Vagina (tissue), 2 donors: Measurements from ENCODE around the gene NUP42.

Experiments used
- POLR2A ChIP-seq, 2 donors: fragments of 450-650 bp; IDR thresholded peaks; one replicate each; pipeline ENCODE4 v1.6.1; 2017; ENCODE audit warnings: antibody characterized with exemption in 2 of 2, mild to moderate bottlenecking in 2 of 2, moderate library complexity in 2 of 2
- POLR2AphosphoS5 ChIP-seq, 2 donors: sonication (generic); formaldehyde crosslinking; IDR thresholded peaks; one replicate each; pipeline ENCODE4 v1.9.0; 2017; ENCODE audit warnings: antibody characterized with exemption in 2 of 2, mild to moderate bottlenecking in 2 of 2, low read depth in 1 of 2; ENCODE audit not compliant: insufficient read depth in 1 of 2
- TF ChIP-seq, protein P1 (sequence below), 3 experiments: fragments of 450-650 bp in 2 of 3; fragments of 200-600 bp in 1 of 3; sonication (generic) in 1 of 3; IDR thresholded peaks; one replicate each; pipeline ENCODE4 v1.5.1; 2017 to 2019; ENCODE audit warnings: antibody characterized with exemption in 3 of 3, mild to moderate bottlenecking in 2 of 3, moderate library complexity in 2 of 3

DNA sequence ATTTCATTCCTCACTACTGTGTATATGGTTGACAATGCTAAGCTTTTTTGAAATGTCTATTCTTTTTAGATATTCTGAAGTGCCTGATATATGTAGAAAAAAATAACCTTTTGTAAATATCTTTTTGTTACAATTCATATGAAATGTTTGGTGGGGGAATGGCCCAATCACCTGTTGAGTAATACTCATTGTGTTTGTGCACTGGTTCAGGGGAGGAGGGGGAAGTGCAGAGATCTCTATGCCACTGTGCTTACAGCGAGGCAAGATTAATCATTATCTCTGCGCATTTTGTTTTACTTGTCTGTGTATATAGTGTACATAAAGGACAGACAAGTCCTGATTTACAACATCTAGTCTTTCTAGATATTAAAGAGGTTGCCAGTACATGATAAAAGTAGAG lies 25.2 kb downstream of the NUP42 start:
- TF ChIP-seq POLR2A (IDR thresholded peaks at IDR 0.05) = no peak
- no peak for TF ChIP-seq POLR2AphosphoS5 (IDR thresholded peaks at IDR 0.05; ENCODE audit: insufficient read depth in 1 of 2, low read depth in 1 of 2)
- TF ChIP-seq, protein P1, sequence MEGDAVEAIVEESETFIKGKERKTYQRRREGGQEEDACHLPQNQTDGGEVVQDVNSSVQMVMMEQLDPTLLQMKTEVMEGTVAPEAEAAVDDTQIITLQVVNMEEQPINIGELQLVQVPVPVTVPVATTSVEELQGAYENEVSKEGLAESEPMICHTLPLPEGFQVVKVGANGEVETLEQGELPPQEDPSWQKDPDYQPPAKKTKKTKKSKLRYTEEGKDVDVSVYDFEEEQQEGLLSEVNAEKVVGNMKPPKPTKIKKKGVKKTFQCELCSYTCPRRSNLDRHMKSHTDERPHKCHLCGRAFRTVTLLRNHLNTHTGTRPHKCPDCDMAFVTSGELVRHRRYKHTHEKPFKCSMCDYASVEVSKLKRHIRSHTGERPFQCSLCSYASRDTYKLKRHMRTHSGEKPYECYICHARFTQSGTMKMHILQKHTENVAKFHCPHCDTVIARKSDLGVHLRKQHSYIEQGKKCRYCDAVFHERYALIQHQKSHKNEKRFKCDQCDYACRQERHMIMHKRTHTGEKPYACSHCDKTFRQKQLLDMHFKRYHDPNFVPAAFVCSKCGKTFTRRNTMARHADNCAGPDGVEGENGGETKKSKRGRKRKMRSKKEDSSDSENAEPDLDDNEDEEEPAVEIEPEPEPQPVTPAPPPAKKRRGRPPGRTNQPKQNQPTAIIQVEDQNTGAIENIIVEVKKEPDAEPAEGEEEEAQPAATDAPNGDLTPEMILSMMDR (IDR thresholded peaks at IDR 0.05) = no peak
